Measurements from ENCODE around the gene MYOZ3.

- no peak for TF ChIP-seq CTCF (IDR thresholded peaks at IDR 0.05; ENCODE audit: poor library complexity)
- no peak for TF ChIP-seq EZH2phosphoT487 (IDR thresholded peaks at IDR 0.05; ENCODE audit: low read depth, severe bottlenecking, unreplicated experiment)
Observed at GRCh38 chr5:150662731-150663516, 1.9 kb downstream of the MYOZ3 start.

Measured in hepatocyte (in vitro differentiated cells).